GM12891 (cell line): ENCODE results near the gene SH3TC1.

Experiments used
- DNase-seq: peaks from one replicate; pipeline ENCODE4 v3.0.0; 2011; ENCODE audit warnings: low spot score; ENCODE audit not compliant: insufficient read length
- FAIRE-seq: peaks from 2 replicates; lab custom pipeline; 2011; peaks lifted over from hg19 to GRCh38; lab: Jason Lieb, UNC
- PAX5 ChIP-seq: IDR thresholded peaks from 2 replicates; pipeline ENCODE4 v1.6.1; 2011; ENCODE audit warnings: low read length, moderate library complexity, mild to moderate bottlenecking; ENCODE audit not compliant: insufficient read depth, severe bottlenecking
- POLR2A ChIP-seq: IDR thresholded peaks from 2 replicates; pipeline ENCODE4 v1.6.1; 2011; ENCODE audit warnings: low read depth, low read length, control low read depth
- POLR2AphosphoS5 ChIP-seq: IDR thresholded peaks from 2 replicates; pipeline ENCODE4 v1.6.1; 2011; ENCODE audit warnings: low read depth, low read length, control low read depth
- POU2F2 ChIP-seq: IDR thresholded peaks from 2 replicates; pipeline ENCODE4 v1.6.1; 2011; ENCODE audit warnings: low read depth, mild to moderate bottlenecking, control low read depth, low read length, moderate library complexity
- SPI1 ChIP-seq: IDR thresholded peaks from 2 replicates; pipeline ENCODE4 v1.6.1; 2011; ENCODE audit warnings: low read depth, low read length, control low read depth
- TAF1 ChIP-seq: IDR thresholded peaks from 2 replicates; pipeline ENCODE4 v1.6.1; 2011; ENCODE audit warnings: low read depth, low read length, control low read depth

The SH3TC1 gene

DNA sequence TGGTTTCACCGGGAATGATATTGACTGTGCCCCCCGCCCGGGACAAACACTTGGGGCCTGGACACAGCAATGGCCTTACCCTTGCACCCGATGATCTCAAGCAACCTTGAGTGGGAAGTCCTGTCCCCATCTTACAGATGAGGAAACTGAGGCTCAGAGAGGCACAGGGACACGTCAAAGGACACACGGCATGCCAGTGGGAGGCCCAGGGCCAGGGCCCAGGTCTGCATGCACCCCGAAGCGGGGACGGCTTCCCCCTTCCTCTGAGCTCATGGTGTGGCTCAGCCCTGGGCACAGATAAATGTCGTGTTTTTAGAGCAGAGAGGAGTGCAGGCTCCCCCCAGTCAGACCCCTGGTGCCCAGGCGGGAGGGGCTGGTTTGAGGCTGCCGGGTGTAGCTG, 36.6 kb downstream of the SH3TC1 start:
- TF ChIP-seq SPI1, result no peak
- FAIRE-seq (no peak), DNase-seq (no peak)

GRCh38 chr4:8236106-8236919, 37.2 kb downstream of the SH3TC1 start:
- DNase-seq (no peak), FAIRE-seq (no peak)
- TF ChIP-seq POLR2AphosphoS5, result no peak
- TF ChIP-seq POU2F2, result no peak
- no peak for TF ChIP-seq SPI1
- no peak for TF ChIP-seq TAF1
- no peak for TF ChIP-seq POLR2A
- TF ChIP-seq PAX5, result no peak

- TF ChIP-seq POLR2AphosphoS5 (no peak), PAX5 (no peak), SPI1 (no peak), POU2F2 (no peak), POLR2A (no peak), TAF1 (no peak)
- no peak for DNase-seq
Measured at GRCh38 chr4:8236920-8237195, 37.8 kb downstream of the SH3TC1 start.

DNA sequence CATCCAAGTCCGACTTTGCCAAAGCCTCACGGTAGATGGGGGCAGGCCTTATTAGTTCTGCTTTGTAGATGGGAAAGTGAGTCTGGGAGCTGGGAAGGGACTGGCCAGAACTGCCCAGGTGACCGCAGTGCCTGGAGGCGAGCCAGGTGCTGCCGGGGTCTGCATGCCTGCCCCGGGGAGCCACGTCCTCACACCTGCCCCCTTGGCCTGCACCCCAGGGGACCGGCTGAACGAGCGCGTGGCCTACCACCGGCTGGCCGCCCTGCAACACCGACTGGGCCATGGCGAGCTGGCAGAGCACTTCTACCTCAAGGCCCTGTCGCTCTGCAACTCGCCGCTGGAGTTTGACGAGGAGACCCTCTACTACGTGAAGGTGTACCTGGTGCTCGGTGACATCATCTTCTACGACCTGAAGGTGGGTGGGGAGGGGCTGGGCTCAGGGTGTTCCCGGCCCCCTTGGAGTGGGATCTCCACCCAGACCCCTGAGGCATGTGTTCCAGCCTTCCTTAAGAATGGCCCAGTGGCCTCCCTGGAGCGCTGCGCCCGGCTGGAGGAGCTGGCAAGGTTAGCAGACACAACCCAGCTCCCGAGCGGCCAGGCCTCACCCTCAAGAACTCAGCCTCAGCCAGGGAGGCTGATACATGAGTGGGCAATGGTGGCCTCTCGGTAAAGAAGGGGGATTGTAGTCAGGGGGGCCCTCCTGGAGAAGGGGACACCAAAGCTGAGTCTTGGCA, 38.3 kb downstream of the SH3TC1 start:
- FAIRE-seq (no peak), DNase-seq (no peak)
- TF ChIP-seq SPI1 (no peak), POU2F2 (no peak), POLR2A (no peak), PAX5 (no peak), TAF1 (no peak), POLR2AphosphoS5 (no peak)

More at GRCh38 chr4:8236920-8237195, 37.8 kb downstream of the SH3TC1 start:
- no peak for FAIRE-seq

DNA sequence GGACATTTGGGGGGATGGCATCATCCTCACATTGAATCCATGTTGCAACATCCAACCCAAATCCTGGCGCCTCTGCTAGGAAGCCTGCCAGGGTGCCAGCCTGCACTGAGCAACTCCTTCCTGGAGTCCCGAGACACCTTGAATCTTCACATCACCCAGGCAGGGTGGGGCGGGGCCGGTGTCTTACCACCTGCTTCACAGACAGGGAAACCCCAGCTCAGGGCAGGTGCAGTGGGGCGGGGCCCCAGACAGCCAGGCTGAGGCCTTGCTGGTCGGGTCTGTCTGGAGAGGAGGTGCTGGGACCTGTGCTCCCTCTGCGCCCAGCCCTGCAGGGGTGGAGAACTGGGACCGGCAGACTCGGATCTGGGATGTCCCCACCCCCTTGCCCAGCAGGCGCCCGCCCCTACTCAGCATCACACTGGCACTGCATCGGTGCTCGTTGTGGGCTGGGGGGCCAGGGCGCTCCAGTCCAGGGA, 39.0 kb downstream of the SH3TC1 start:
- no peak for FAIRE-seq
- peak; percentile 64 for DNase-seq
- no peak for TF ChIP-seq POLR2A
- no peak for TF ChIP-seq PAX5
- no peak for TF ChIP-seq TAF1
- no peak for TF ChIP-seq POLR2AphosphoS5
- no peak for TF ChIP-seq SPI1
- TF ChIP-seq POU2F2, result no peak

- TF ChIP-seq POU2F2, result no peak
- TF ChIP-seq POLR2A, result no peak
- no peak for TF ChIP-seq TAF1
- TF ChIP-seq PAX5, result no peak
- no peak for TF ChIP-seq SPI1
- no peak for TF ChIP-seq POLR2AphosphoS5
- FAIRE-seq, result no peak
- no peak for DNase-seq
Measured at GRCh38 chr4:8238515-8239053, 39.5 kb downstream of the SH3TC1 start.

DNA sequence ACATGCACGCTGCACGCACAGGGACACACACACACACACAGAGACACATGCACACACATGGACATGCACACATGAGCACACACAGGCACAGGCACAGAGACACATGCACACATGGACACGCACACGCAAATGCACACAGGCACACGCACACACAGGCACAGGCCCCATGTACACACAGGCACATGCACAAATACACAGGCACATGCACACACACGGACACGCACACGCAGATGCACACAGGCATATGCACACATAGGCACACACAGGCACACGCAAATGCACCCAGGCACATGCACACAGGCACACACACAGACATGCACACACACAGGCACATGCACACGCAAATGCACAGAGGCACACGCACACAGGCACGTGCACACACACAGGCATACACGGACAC, 40.1 kb downstream of the SH3TC1 start:
- FAIRE-seq (peak; percentile 71), DNase-seq (no peak)
- no peak; the same call in 1 of the 2 replicates for TF ChIP-seq POU2F2
- TF ChIP-seq POLR2A, result peak; percentile 46; the same call in 1 of the 2 replicates

GRCh38 chr4:8239661-8240060, 40.6 kb downstream of the SH3TC1 start:
- no peak for FAIRE-seq
- no peak for DNase-seq
- TF ChIP-seq PAX5, result no peak
- TF ChIP-seq TAF1, result no peak
- TF ChIP-seq POLR2A, result no peak
- no peak for TF ChIP-seq POU2F2
- TF ChIP-seq SPI1, result no peak
- no peak for TF ChIP-seq POLR2AphosphoS5

DNA sequence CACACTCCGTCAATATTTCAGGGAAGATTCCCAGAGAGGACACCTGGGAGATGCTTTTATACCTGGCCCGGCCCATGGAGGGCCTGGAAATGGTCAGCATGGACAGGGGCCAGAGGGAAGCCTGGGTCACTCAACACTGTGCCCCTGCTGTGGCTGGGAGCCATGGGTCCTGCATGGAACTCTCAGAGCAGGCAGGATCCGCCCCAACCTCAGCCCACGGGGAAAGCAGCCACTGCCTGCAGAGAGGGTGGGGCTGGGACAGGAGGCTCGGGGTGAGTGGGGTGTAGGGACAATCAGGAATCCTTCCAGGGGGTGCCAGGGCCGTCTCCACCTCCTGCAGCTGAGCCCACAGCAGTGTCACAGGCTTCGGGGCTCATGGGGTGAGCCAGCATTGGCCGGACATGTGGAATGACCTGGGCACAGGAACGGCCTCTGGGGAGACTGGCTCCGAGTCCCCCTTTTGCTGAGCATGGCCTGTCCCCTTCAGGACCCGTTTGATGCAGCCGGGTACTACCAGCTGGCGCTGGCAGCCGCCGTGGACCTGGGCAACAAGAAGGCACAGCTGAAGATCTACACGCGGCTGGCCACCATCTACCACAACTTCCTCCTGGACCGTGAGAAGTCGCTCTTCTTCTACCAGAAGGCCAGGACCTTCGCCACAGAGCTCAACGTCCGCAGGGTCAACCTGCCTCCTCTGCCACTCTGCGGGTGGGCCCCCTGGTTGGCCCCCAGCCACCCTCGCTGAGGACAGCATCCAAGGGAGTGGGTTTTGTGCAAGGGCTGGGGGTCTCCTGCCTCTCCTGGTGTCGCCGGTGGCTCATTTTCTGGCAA, 41.3 kb downstream of the SH3TC1 start:
- FAIRE-seq (no peak), DNase-seq (no peak)
- TF ChIP-seq POU2F2, result no peak
- no peak for TF ChIP-seq PAX5
- no peak for TF ChIP-seq POLR2AphosphoS5
- TF ChIP-seq SPI1, result no peak
- TF ChIP-seq POLR2A, result no peak
- no peak for TF ChIP-seq TAF1
